HFFc6 (cell line): ENCODE results near the gene DAPK3. TPM values are rescaled to one million over a fixed set of nuclear protein-coding genes. Genes with fewer than 3 reads are reported as not detected.

ENCODE experiments used
- DNase-seq: peaks from one replicate; pipeline ENCODE4 v3.0.0-alpha.2; 2018
- H3K27ac Mint-ChIP-seq: 2 replicates; pipeline ENCODE4 v1.8.0; 2020; ENCODE audit warnings: mild to moderate bottlenecking, mixed read lengths
- H3K27me3 Mint-ChIP-seq: 2 replicates; pipeline ENCODE4 v1.8.0; 2021; ENCODE audit warnings: mild to moderate bottlenecking, moderate library complexity, mixed read lengths; ENCODE audit not compliant: insufficient read depth
- H3K36me3 Mint-ChIP-seq: 2 replicates; pipeline ENCODE4 v1.8.0; 2021; ENCODE audit warnings: low read depth, mixed read lengths
- H3K4me1 Mint-ChIP-seq: 2 replicates; pipeline ENCODE4 v1.8.0; 2020; ENCODE audit warnings: low read depth, mixed read lengths
- H3K4me3 Mint-ChIP-seq: 2 replicates; pipeline ENCODE4 v1.8.0; 2020; ENCODE audit warnings: mild to moderate bottlenecking, moderate library complexity, mixed read lengths
- H3K9me3 Mint-ChIP-seq: 2 replicates; pipeline ENCODE4 v1.8.0; 2020; ENCODE audit warnings: mild to moderate bottlenecking, mixed read lengths
- total RNA-seq, 6 experiments: library from RNA; stranded (reverse); fragmentation: NEBNext Ultra II Directional; extraction: Animal tissue kit (Norgen Biotek cat#: 25700); gene quantifications; 2 replicates in 1 of 6; 3 replicates in 5 of 6; pipeline ENCODE4 v1.2.3, GENCODE V29; 2021
- TF ChIP-seq, protein P1 (sequence below): fragments of 200-600 bp; sonication (generic); IDR thresholded peaks from 2 replicates; pipeline ENCODE4 v1.5.0; 2021; ENCODE audit warnings: antibody characterized with exemption, mild to moderate bottlenecking

DAPK3 gene
- total RNA-seq, 6 experiments from 2014 or later = 116 to 140 (median 128) TPM

DNA sequence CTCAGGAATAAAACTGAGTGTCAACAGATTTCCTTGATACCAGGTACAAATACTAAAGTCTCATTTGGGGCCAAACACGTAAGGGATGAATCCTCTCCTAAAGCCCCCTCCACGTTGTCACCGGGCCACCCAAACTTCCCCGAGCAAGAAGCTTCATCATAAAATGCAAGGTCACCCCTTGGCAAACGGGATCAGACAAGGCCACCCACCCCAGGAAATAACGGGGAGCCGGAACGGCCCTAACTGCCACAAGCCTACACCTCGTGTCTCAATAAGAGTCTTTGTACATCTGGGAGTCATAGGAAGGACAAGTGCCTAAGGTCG lies 13.6 kb upstream of the DAPK3 start:
- H3K9me3 Mint-ChIP-seq = peaks cover 12% of the 10 kb centered on the region
- no peak for DNase-seq
- TF ChIP-seq, protein P1, sequence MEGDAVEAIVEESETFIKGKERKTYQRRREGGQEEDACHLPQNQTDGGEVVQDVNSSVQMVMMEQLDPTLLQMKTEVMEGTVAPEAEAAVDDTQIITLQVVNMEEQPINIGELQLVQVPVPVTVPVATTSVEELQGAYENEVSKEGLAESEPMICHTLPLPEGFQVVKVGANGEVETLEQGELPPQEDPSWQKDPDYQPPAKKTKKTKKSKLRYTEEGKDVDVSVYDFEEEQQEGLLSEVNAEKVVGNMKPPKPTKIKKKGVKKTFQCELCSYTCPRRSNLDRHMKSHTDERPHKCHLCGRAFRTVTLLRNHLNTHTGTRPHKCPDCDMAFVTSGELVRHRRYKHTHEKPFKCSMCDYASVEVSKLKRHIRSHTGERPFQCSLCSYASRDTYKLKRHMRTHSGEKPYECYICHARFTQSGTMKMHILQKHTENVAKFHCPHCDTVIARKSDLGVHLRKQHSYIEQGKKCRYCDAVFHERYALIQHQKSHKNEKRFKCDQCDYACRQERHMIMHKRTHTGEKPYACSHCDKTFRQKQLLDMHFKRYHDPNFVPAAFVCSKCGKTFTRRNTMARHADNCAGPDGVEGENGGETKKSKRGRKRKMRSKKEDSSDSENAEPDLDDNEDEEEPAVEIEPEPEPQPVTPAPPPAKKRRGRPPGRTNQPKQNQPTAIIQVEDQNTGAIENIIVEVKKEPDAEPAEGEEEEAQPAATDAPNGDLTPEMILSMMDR = no peak
- peak overlapping the region; percentile 98 for H3K27ac Mint-ChIP-seq
- peak overlapping the region; percentile 99 for H3K4me3 Mint-ChIP-seq
- peaks cover 46% of the 10 kb centered on the region for H3K27me3 Mint-ChIP-seq
- peaks cover 39% of the 10 kb centered on the region for H3K36me3 Mint-ChIP-seq
- H3K4me1 Mint-ChIP-seq = peaks cover 49% of the 10 kb centered on the region

DNA sequence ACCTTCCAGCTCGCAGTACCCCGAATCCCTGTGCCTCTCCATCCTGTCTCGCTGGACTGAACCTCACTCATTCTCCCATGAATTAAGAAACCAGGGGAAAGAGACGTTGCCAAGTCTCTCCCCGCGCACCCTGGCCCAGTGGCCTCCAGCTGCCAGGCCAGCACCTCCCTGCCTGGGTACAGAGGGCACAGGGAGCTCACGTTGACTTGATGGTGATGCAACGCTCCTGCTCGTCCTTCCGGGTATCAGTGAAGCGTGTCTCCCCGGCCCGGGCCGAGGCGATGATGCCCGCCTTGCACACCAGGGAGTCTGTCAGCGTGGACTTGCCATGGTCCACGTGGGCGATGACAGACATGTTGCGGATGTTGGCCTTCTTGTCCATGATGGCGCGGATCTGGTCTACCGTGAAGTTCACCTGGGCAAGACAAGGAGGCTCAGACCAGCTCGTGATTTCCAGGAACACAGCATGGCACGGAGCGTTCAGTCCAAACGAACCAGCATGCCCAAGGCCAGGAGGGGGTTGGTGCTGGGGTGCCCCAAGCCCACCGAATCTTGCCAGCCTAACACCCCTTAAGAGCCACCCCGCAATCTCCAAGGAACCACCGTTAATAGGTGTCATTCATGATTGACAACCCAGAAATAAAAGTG lies 13.2 kb upstream of the DAPK3 start:
- Mint-ChIP-seq H3K27ac (peak overlapping the region; percentile 98), H3K36me3 (peaks cover 44% of the 10 kb centered on the region), H3K4me3 (peak overlapping the region; percentile 99), H3K9me3 (peaks cover 12% of the 10 kb centered on the region), H3K4me1 (peaks cover 54% of the 10 kb centered on the region), H3K27me3 (peaks cover 50% of the 10 kb centered on the region)
- TF ChIP-seq, protein P1 = no peak
- no peak for DNase-seq

DNA sequence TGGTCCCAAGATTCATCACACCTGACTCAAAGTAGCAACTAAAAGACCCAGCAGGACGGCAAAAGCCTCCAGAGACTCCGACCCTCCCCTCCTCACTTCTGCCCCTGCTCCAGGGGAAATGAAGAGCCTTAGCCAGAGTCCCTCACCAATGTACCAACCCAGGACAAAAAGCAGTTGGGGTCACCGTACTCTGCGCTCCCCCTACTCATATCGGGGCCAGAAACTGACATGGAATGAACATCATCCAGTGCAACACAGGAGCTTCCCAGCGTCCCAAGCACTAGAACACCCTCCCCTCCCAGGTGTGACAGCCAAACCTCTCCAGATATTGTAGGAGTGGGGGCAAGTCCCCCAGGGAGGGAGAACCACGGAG lies 12.6 kb upstream of the DAPK3 start:
- H3K27ac Mint-ChIP-seq = peak overlapping the region; percentile 98
- no peak for DNase-seq

DNA sequence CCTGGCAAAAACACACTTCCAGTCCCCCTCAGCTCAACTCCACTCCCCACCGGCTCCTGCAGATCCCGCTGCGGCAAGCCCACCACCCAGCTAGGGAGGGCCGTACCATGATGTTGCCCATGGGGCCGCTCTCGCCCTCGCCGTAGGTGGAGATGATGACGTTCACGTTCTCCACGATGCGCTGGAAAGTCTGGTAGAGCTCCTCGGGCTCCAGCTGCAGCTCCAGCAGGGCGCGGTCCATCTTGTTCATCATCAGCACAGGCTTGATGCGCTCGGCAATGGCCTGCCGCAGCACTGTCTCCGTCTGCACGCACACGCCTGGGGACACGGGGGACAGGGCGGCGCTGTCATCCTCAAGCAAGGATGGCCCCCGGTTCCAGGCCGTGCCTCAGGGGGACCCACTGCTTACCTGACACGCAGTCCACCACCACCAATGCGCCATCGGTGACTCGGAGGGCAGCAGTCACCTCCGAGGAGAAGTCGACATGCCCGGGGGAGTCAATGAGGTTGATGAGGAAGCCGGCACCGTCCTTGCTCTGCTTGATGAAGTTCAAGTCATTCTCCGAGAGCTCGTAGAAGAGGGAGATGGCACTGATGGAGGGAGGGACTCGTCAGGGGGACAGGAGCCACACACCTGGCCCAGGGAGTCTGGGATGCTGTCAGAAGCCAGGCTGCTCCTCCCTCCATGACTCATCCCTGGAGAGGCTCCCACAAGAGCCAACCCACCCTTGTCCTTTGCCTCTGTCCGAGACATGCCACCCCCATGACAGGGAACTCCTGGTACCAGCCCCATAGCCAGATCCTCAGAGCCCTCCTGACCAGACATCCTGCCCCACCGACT lies 12.0 kb upstream of the DAPK3 start:
- peaks cover 60% of the 10 kb centered on the region for H3K27me3 Mint-ChIP-seq
- peaks cover 12% of the 10 kb centered on the region for H3K9me3 Mint-ChIP-seq
- H3K4me1 Mint-ChIP-seq = peaks cover 61% of the 10 kb centered on the region
- H3K4me3 Mint-ChIP-seq = peak overlapping the region; percentile 99
- peak overlapping the region; percentile 98 for H3K27ac Mint-ChIP-seq
- TF ChIP-seq, protein P1 = no peak
- peak; percentile 74 for DNase-seq
- peaks cover 50% of the 10 kb centered on the region for H3K36me3 Mint-ChIP-seq

More for the DNA sequence above, 12.6 kb upstream of the DAPK3 start:
- Mint-ChIP-seq H3K36me3 (peaks cover 46% of the 10 kb centered on the region), H3K27me3 (peaks cover 54% of the 10 kb centered on the region), H3K9me3 (peaks cover 12% of the 10 kb centered on the region), H3K4me3 (peak overlapping the region; percentile 99), H3K4me1 (peaks cover 57% of the 10 kb centered on the region)
- TF ChIP-seq, protein P1 = no peak

DNA sequence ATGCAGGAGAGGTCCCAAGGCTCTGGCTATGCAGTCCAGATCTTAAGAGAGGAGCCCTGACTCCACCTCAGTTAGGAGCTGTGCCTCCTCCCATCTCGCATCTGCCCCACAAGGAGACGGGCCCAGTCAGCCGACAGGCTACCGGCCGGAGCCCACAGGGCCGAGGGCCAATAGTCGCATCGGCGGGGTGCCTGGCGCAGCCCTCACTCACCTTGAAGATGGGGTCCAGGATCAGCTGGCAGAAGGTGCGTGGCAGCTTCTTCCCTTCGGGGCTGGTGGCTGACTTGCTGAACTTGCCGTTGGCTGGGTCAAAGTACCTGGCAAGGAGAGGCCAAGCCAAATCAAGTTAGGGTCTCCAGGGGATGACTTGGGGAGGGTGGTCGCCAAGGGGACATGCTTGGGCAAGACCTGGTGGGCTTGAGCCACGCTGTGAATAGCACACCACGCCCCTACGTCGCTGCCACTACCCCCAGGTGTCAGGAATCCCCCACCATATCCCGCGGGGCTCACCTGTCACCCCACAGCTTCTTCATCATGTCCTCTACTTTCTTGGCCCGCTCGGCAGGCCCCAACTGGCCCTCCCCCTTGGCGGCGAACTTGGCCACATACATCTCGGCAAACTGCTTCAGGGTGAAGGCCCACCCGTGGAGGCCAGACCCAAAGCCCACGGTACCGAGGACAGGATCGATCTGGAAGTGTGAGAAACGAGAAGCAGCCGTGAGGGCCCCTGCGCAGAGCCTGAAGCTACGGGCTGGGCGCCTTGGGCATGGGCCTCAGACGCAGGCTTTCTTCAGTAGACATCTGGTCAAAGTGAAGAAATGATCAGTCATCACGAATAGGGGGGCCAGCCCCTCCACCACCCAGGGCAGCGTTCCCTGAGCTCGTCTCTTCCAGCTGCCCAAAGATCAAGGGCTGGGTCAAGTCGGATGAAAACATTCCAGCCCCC lies 11.1 kb upstream of the DAPK3 start:
- DNase-seq = no peak
- peaks cover 12% of the 10 kb centered on the region for H3K9me3 Mint-ChIP-seq
- H3K4me3 Mint-ChIP-seq = peak overlapping the region; percentile 99; the same call in 1 of the 2 replicates
- TF ChIP-seq, protein P1 = no peak
- H3K4me1 Mint-ChIP-seq = peaks cover 54% of the 10 kb centered on the region
- H3K36me3 Mint-ChIP-seq = peaks cover 54% of the 10 kb centered on the region
- H3K27me3 Mint-ChIP-seq = peaks cover 69% of the 10 kb centered on the region
- H3K27ac Mint-ChIP-seq = peak overlapping the region; percentile 98
